Stomach (tissue), 9 donors: ENCODE measurements around the gene PJA1. TPM values are rescaled to one million over a fixed set of nuclear protein-coding genes. Genes with fewer than 3 reads are reported as not detected.

Experiments
- DNase-seq, 2 donors: peaks; one replicate each; pipeline versions ENCODE4 v3.0.0 to v3.0.0-alpha.2; 2013 to 2019
- H3K27ac ChIP-seq, 5 donors: fragments of 200-600 bp in 4 of 5; sonication (generic) in 4 of 5; one replicate each; pipeline ENCODE4 v1.5.1; 2013 to 2019; ENCODE audit warnings: mild to moderate bottlenecking in 1 of 5, moderate library complexity in 1 of 5
- H3K27me3 ChIP-seq, 3 donors: fragments of 200-600 bp; sonication (generic); one replicate each; pipeline ENCODE4 v1.5.1; 2017 to 2019; ENCODE audit warnings: mixed run types in 1 of 3
- H3K36me3 ChIP-seq, 4 donors: fragments of 200-600 bp; sonication (generic); 1 replicate in 3 of 4; 2 replicates in 1 of 4; pipeline ENCODE4 v1.5.1; 2016 to 2019
- H3K4me1 ChIP-seq, 4 donors: fragments of 200-600 bp; sonication (generic); one replicate each; pipeline ENCODE4 v1.5.1; 2016 to 2019
- H3K4me3 ChIP-seq, 4 donors: fragments of 200-600 bp; sonication (generic) in 3 of 4; one replicate each; pipeline ENCODE4 v1.5.1; 2016 to 2019; ENCODE audit warnings: mild to moderate bottlenecking in 1 of 4
- H3K9me3 ChIP-seq, 4 donors: fragments of 200-600 bp; sonication (generic); one replicate each; pipeline ENCODE4 v1.5.1; 2016 to 2019
- CTCF ChIP-seq, 7 experiments: fragments of 450-650 bp in 4 of 7; fragments of 200-600 bp in 3 of 7; sonication (generic) in 3 of 7; IDR thresholded peaks; one replicate each; pipeline ENCODE4 v1.5.1; 2016 to 2019; ENCODE audit warnings: antibody characterized with exemption in 7 of 7, control low read depth in 2 of 7, mild to moderate bottlenecking in 1 of 7
- EP300 ChIP-seq: sonication (generic); formaldehyde crosslinking; IDR thresholded peaks from one replicate; pipeline ENCODE4 v1.6.1; 2017; ENCODE audit warnings: antibody characterized with exemption
- POLR2A ChIP-seq, 4 donors: fragments of 450-650 bp; IDR thresholded peaks; one replicate each; pipeline ENCODE4 v1.6.1; 2016; ENCODE audit warnings: antibody characterized with exemption in 4 of 4, control low read depth in 2 of 4, mild to moderate bottlenecking in 1 of 4, moderate library complexity in 1 of 4
- POLR2AphosphoS5 ChIP-seq, 3 donors: sonication (generic); formaldehyde crosslinking; IDR thresholded peaks; one replicate each; pipeline ENCODE4 v1.6.1; 2016; ENCODE audit warnings: antibody characterized with exemption in 3 of 3
- WGBS, 5 donors: extraction: QIAGEN DNeasy Blood & Tissue Kit in 3 of 5; methylation state at CpG; one replicate each; pipeline versions ENCODE4 v1.1.5 to v1.1.7; 2013 to 2018; 5-methylcytosine and 5-hydroxymethylcytosine counted together
- intact Hi-C: fragments of 100-400 bp; cut with DNase I; formaldehyde crosslinking; loops from one replicate; pipeline ENCODE4 v1.15.1; 2023; ENCODE audit warnings: low total_unique reads
- polyA plus RNA-seq, 3 donors: library from polyadenylated mRNA; stranded (reverse); fragments of 200-250 nt; gene quantifications; one replicate each; pipeline ENCODE4 v1.2.3, GENCODE V29; 2013
- total RNA-seq, 5 donors: library from RNA; depleted of rRNA; stranded (reverse); fragments of >200 nt; gene quantifications; one replicate each; pipeline versions ENCODE4 v1.1.0 to v1.2.3, GENCODE V29; 2014 to 2016
- donor health status: healthy with polysubstance abuse.
- donor health status: Bipolar disorder and iron deficiency.
- donor health status: healthy.

The PJA1 gene
- total and polyA plus RNA-seq, 8 donors, result 1.7 to 41.4 (median 12.0) TPM

GRCh38 chrX:69162361-69162865 is 2.8 kb downstream of the PJA1 start:
- Histone ChIP-seq H3K4me3 (no peak overlapping the region), H3K9me3 (no peaks in the 10 kb centered on the region), H3K27me3 (peaks cover 0 to 12% (median 0%) of the 10 kb centered on the region in 3 donors), H3K4me1 (peaks cover 0 to 31% (median 7%) of the 10 kb centered on the region in 4 donors), H3K36me3 (peaks cover 0 to 22% (median 16%) of the 10 kb centered on the region in 4 donors), H3K27ac (no peak overlapping the region)
- no peak for DNase-seq
- TF ChIP-seq EP300, result no peak
- no peak for TF ChIP-seq POLR2A (IDR thresholded peaks at IDR 0.05)
- TF ChIP-seq CTCF (IDR thresholded peaks at IDR 0.05), result no peak
- WGBS, 5 donors, result 78 to 88% (median 84%) methylated on average over 9 of the region's 9 CpGs
- intact Hi-C loops, result loop anchor here (10.0 kb wide), 1 partner anchor 328 kb away; no protein-coding TSS in a partner anchor

GRCh38 chrX:69161786-69162349 is 3.4 kb downstream of the PJA1 start:
- Histone ChIP-seq H3K4me3 (no peak overlapping the region), H3K4me1 (peaks cover 0 to 31% (median 7%) of the 10 kb centered on the region in 4 donors), H3K27me3 (peaks cover 0 to 12% (median 0%) of the 10 kb centered on the region in 3 donors), H3K36me3 (peaks cover 0 to 22% (median 16%) of the 10 kb centered on the region in 4 donors), H3K9me3 (no peaks in the 10 kb centered on the region), H3K27ac (no peak overlapping the region)
- no peak for DNase-seq
- intact Hi-C loops, result loop anchor here (10.0 kb wide), 1 partner anchor 327 kb away; no protein-coding TSS in a partner anchor
- 88 to 92% (median 90%) methylated on average over 16 to 26 of the region's 26 CpGs for WGBS, 5 donors
- TF ChIP-seq POLR2A (IDR thresholded peaks at IDR 0.05) (no peak), CTCF (IDR thresholded peaks at IDR 0.05) (no peak), EP300 (no peak), POLR2AphosphoS5 (IDR thresholded peaks at IDR 0.05) (no peak)

- no peaks in the 10 kb centered on the region for H3K9me3 ChIP-seq
- H3K27ac ChIP-seq, result no peak overlapping the region
- no peak for DNase-seq
- H3K27me3 ChIP-seq, result peaks cover 0 to 12% (median 0%) of the 10 kb centered on the region in 3 donors
- no peak for TF ChIP-seq EP300
- no peak for TF ChIP-seq POLR2A (IDR thresholded peaks at IDR 0.05)
- TF ChIP-seq CTCF (IDR thresholded peaks at IDR 0.05), result no peak
- no peak for TF ChIP-seq POLR2AphosphoS5 (IDR thresholded peaks at IDR 0.05)
- H3K36me3 ChIP-seq, result peaks cover 0 to 22% (median 16%) of the 10 kb centered on the region in 4 donors
- intact Hi-C loops, result loop anchor here (10.0 kb wide), 1 partner anchor 327 kb away; no protein-coding TSS in a partner anchor
- H3K4me1 ChIP-seq, result peaks cover 0 to 31% (median 7%) of the 10 kb centered on the region in 4 donors
- WGBS, 5 donors, result 89 to 99% (median 92%) methylated on average over 6 to 10 of the region's 10 CpGs
- H3K4me3 ChIP-seq, result no peak overlapping the region
Observed at GRCh38 chrX:69161371-69161770, 3.9 kb downstream of the PJA1 start.

GRCh38 chrX:69158166-69158980 is 6.9 kb downstream of the PJA1 start:
- TF ChIP-seq POLR2A (IDR thresholded peaks at IDR 0.05) (no peak), CTCF (IDR thresholded peaks at IDR 0.05) (peak in 4 of 7 experiments; percentile 14 to 34 (median 20))
- intact Hi-C loops, result no loop called here
- Histone ChIP-seq H3K9me3 (no peaks in the 10 kb centered on the region), H3K27ac (peak overlapping the region in 1 of 5 donors; percentile 12), H3K27me3 (peaks cover 0 to 4% (median 0%) of the 10 kb centered on the region in 3 donors), H3K4me3 (no peak overlapping the region), H3K36me3 (peaks cover 0 to 22% (median 16%) of the 10 kb centered on the region in 4 donors), H3K4me1 (peaks cover 0 to 16% (median 5%) of the 10 kb centered on the region in 4 donors)
- DNase-seq, result peak; percentile 69 to 86
- WGBS, 5 donors, result 30 to 52% (median 42%) methylated on average over 6 to 13 of the region's 13 CpGs
